ENCODE measurements around the gene SLC9A3. TPM values are rescaled to one million over a fixed set of nuclear protein-coding genes. Genes with fewer than 3 reads are reported as not detected.
A peak's percentile ranks its signal among the peaks of the same experiment; 100 is the strongest.

Gene SLC9A3
- total RNA-seq, 2 experiments from 2014 or later, result 2.0 to 2.3 TPM

DNA sequence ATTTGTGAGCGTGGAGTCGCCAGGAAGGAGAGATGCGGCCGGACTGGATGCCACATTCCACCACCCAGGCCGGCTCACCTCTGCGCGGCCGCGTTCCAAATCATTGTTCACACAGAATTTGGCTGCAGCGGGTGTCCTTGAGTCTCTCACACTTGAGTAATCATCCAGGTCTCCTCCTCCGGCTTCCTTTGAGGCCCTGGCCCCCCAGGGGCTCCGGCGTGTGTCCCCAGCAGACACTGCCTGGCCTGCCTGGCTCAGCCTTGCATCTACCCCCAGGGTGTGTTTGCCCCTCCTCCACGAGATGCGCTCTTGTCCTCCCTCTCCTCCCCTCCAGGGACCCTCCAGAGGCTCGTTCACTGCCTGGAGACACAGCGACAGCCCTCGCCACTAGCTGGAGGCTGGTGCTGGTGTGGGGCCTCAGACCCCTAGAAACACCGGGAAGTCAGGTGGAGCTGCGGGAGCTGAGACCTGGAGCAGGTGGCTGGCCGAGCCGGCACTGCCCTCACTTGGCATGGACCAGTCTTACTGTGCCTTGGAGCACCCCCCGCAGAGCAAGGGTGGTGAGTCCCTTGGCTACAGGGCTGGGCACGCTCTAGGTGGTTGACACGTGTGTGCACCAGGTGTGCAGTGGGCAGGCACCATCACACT, 7.0 kb upstream of the SLC9A3 start:
- no peaks in the 10 kb centered on the region for H3K36me3 Mint-ChIP-seq
- H3K4me1 Mint-ChIP-seq, result peaks cover 26% of the 10 kb centered on the region
- POLR2A ChIA-PET, result no interaction called here
- peaks cover 40% of the 10 kb centered on the region for H3K27me3 Mint-ChIP-seq
- ATAC-seq (ENCODE audit: low read depth) (no peak), DNase-seq (peak; percentile 27)
- H3K4me3 Mint-ChIP-seq, result no peak overlapping the region
- H3K27ac Mint-ChIP-seq, result no peak overlapping the region
- no peaks in the 10 kb centered on the region for H3K9me3 Mint-ChIP-seq

DNA sequence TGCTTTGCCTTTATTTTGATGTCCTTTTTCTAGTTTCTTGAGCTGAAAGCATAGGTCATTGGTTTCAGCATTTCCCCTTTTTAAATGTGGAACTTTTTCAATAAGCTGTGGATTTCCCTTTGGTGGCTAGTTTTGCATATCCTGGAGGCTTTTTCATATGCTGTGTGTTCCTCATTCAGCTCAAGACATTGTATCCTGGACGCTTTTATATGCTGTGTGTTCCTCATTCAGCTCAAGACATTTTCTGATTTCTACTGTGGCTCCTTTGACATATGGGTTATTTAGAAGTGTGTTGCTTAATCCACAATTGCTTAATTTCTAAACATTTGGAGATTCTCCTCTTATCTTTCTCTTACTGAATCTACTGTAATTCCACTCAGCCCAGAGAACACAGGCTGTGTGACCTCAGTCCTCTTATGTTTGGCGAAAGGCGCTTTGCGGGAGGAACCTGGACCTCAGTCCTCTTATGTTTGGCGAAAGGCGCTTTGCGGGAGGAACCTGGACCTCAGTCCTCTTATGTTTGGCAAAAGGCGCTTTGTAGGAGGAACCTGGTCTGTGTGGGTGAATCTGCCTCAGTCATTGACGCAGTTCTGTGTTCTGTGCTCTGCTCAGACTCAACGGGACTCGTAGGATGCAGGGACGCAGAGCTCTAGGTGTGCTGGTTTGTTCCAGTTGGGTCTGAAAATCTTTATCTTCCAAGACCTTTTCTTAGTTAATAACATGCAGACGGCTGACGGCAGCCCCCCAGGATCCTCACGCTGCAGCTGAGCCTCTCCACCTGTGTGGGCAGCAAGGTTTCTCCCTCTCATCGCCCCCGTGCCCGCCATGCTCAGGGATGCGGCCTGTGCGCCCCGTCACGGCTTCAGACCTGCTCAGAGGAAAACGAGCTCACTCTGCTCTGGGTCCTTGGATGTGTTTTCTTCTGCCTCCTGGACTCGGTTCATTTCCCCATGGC, 6.0 kb upstream of the SLC9A3 start:
- H3K27me3 Mint-ChIP-seq, result peaks cover 48% of the 10 kb centered on the region
- peak overlapping the region; percentile 34 for H3K4me3 Mint-ChIP-seq
- H3K4me1 Mint-ChIP-seq, result peaks cover 28% of the 10 kb centered on the region
- H3K36me3 Mint-ChIP-seq, result no peaks in the 10 kb centered on the region
- ATAC-seq (ENCODE audit: low read depth) (no peak), DNase-seq (peak; percentile 19)
- POLR2A ChIA-PET, result interaction anchor here (0.8 to 1.7 kb wide), 4 partner anchors 9 to 81 kb away, joined by 3 to 8 read pairs (median 6); no protein-coding TSS in a partner anchor
- H3K27ac Mint-ChIP-seq, result no peak overlapping the region
- H3K9me3 Mint-ChIP-seq, result no peaks in the 10 kb centered on the region

DNA sequence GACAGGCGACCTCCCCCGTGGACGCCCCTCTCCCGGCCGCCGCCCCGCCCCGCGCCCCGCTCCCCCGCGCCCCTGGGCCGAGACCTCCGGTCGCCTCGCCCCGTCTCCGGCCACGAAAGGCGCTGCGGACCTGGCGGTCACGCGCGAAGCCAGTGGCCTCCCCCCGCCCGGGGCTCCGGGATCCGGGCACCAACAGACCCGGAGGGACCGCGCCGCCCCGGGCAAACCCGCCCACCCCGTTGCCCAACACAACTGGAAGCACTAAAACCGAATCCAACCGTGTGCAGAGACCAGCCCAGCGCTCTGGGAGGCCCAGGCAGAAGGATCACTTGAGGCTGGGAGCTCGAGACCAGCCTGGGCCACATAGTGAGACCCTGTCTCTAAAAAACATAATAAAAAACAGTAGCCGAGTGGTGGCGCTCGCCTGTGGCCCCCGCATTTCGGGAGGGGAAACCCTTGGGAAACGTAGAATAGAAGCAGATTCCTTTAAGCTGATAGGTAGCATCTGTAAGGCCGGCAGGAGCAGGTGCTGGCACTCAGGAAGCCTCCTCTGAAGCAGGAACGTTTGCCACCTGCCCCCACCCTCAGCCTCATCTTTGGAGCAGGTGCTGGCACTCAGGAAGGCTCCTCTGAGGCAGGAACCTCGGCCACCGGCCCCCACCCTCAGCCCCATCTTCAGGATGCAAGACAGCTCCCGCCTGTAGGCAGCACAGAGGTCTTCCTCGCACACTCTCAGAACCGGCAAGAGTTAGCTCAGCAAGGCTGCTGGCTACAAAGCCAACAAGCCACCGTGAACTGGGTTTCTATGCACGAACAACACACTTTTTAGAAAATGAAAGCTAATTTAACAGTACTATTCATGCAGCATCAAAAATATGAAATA, 4.6 kb upstream of the SLC9A3 start:
- Mint-ChIP-seq H3K27me3 (peaks cover 54% of the 10 kb centered on the region), H3K36me3 (no peaks in the 10 kb centered on the region), H3K4me1 (peaks cover 31% of the 10 kb centered on the region), H3K27ac (no peak overlapping the region), H3K9me3 (no peaks in the 10 kb centered on the region), H3K4me3 (peak overlapping the region; percentile 61)
- peak; percentile 35 for ATAC-seq (ENCODE audit: low read depth)
- POLR2A ChIA-PET, result interaction anchor here (0.8 to 1.7 kb wide), 5 partner anchors 9 to 83 kb away, joined by 3 to 8 read pairs (median 4); no protein-coding TSS in a partner anchor
- peak; percentile 47 for DNase-seq

DNA sequence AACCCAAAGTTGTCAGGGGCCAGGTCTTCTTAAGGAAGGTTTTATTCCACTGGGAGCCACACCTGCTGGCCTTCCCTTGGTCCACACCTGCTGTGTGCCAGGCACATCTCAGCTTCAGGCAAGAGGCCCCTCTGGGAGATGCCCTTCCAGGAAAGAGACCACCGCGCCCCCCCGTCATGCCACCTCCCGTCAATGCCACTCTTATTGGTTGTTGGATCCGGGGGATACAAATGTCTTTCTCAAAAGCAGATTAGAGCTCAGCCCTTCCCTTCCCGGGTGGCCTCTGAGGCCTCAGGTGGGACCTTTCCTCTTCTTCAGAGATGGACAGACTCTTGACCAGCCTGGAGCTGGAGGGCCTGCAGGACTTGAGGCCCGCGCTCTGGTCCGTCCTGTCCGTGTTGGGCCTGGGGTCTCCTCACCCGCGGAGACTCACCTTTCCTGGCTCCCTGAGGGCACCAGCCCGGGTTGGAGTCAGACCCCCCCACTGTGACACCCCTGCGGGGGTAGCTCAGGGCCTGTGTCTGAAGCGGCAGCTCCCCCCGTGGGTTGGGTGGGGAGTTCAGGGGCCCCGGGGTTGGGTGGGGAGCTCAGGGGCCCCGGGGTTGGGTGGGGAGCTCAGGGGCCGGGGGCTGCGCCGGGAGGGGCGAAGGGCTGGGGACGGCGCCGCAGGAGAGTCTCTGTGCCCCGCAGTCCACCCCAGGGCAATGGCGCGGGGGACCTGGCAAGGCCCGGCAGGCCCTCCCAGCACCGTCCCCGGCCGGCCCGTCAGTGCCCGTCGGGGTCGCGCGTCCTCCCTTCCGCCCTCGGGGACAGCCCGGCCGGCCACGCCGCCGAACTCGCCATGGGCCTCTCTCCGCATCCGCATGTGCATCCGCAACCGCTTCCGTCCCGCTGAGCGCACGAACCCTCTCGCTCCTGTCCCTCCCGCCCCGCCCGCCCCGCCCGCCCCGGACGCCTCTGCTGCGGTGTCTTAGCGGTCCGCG, 3.7 kb upstream of the SLC9A3 start:
- H3K27me3 Mint-ChIP-seq, result peaks cover 58% of the 10 kb centered on the region
- H3K4me3 Mint-ChIP-seq, result peak overlapping the region; percentile 59
- H3K36me3 Mint-ChIP-seq, result no peaks in the 10 kb centered on the region
- H3K4me1 Mint-ChIP-seq, result peaks cover 35% of the 10 kb centered on the region
- ATAC-seq (ENCODE audit: low read depth) (peak; percentile 37), DNase-seq (peak; percentile 73)
- no peaks in the 10 kb centered on the region for H3K9me3 Mint-ChIP-seq
- H3K27ac Mint-ChIP-seq, result no peak overlapping the region
- POLR2A ChIA-PET, result interaction anchor here (1.7 kb wide), 1 partner anchor 15 kb away, joined by 8 read pairs; no protein-coding TSS in a partner anchor

DNA sequence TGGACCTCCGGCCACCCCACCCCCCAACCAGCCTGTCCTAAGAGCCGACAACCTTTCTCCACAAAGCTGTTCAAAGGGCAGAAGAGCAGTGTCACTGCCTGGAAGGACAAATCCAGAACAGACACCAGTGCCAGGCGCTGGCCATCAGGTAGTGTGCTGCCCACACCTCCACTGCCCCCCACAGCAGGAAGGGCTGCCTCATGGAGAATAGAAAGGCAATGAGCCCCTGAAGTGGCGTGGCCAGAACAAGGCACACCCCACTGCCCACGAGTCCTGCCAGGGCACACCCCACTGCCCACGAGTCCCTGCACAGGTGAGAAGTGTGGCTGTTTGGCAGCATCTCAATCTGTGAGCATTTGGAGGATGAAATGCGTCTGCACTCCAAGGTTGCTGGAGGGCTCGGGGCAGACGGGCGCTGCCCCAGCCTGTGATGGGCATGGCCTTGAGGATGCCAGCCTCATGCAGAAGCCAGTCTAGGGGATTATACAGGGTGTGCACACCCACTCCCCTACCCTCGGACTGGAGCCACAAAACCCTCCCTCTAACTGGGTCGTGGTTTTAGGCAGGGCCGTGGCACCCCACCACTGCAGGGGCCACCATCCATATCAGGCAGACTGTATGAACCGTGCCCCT, 2.3 kb upstream of the SLC9A3 start:
- POLR2A ChIA-PET, result no interaction called here
- ATAC-seq (ENCODE audit: low read depth) (peak; percentile 19), DNase-seq (no peak)
- Mint-ChIP-seq H3K4me3 (peak overlapping the region; percentile 59), H3K27ac (no peak overlapping the region), H3K27me3 (peaks cover 69% of the 10 kb centered on the region), H3K4me1 (peaks cover 35% of the 10 kb centered on the region), H3K9me3 (no peaks in the 10 kb centered on the region), H3K36me3 (no peaks in the 10 kb centered on the region)

DNA sequence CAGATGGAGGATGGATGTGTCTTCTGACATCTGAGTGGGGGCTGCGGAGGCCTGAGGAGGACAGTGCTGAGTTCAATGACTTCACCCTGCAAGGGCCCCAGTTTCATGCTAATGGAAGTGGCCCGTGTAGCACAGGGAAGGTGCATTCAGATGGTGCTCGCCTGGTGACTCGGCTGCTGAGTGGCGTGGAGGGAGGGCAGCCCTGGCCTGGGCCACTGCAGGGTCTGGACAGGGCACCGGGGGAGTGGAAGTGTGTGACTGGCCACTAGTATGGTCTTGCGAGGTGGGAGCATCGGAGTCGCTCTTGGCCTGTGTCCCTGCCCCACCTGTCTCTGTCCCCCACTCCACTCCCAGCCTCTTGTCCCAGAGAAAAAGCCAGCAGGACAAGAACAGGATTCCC, 1.7 kb upstream of the SLC9A3 start:
- Mint-ChIP-seq H3K27me3 (peaks cover 67% of the 10 kb centered on the region), H3K4me3 (no peak overlapping the region), H3K9me3 (no peaks in the 10 kb centered on the region), H3K4me1 (peaks cover 35% of the 10 kb centered on the region), H3K36me3 (no peaks in the 10 kb centered on the region), H3K27ac (no peak overlapping the region)
- ATAC-seq (ENCODE audit: low read depth) (no peak), DNase-seq (no peak)
- POLR2A ChIA-PET, result no interaction called here

DNA sequence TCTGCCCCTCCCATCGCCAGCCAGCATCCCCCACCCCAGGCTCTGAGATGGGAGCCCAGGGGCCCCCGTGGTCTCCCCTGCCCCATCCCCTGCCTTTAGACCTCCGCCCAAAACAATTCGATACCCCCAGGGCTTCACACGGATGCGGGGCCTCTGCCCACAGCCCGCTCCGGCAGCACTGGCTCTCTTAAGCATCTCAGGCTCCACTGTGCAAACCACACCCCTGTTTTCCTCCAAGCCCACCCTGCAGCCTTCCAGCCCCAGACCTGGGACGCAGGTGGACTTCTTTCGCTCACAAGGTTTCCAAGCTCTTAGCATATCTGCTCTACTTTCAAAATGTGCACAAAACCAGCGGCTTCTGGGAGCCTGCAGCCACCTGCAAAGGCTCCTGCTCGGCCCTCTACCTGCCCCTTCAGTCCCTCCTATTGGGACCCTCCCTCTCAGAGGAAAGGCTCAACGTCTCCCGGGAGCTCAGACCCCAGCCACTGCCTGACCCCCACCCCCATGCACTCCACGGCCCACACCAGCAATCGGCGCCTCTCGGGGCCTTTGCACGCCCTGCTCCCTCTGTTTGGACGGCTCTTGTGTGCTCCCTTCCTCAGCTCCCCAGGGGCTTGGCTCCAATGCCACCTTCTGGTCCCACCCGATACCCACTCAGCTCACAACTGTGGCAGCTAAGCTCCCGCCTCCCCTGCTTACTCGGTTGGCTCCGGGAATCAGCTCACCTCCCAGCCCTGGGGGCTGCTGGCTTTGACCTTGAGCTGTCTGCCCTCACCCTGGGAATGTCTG, 918 bp upstream of the SLC9A3 start:
- DNase-seq, result no peak
- POLR2A ChIA-PET, result no interaction called here

DNA sequence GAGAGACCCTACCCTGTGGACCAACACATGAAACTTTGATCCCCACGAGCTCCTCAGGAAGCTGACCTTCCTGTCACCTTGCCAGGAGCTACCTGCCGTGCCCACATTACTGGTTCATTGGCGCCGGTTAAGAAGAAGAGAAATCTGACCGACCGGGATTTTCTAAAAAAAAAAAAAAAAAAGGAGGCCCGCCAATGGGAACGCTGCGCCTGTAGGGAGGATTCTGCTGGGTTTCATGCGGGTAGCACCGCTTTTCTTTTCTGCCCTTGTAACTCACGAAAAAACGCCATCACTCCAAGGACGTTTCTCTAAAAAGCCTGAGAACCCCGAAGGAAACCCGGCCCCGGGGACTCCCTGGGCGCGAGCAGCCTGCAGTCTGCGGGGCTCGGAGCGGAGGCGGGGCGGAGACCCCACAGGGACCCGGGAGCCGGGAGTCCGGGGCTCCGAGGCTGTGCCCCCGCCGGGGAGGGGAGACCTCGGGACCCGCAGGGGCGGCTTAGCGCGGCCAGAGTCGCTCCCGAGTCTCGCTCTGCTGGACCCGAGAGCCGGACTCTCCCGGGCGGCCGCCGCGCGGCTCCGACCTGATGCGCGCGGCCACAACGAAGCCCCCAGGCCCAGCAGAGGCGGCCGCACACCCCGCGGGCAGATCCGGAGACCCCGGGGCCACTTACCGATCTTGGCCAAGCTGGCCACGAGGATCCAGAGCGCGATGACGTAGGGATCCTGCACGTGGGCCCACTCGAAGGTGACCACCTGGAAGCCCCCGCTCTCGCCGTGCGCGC, 617 bp downstream of the SLC9A3 start:
- no peak for DNase-seq
- no peaks in the 10 kb centered on the region for H3K36me3 Mint-ChIP-seq
- no peak for ATAC-seq (ENCODE audit: low read depth)
- H3K4me3 Mint-ChIP-seq, result no peak overlapping the region
- peaks cover 46% of the 10 kb centered on the region for H3K27me3 Mint-ChIP-seq
- POLR2A ChIA-PET, result no interaction called here
- H3K4me1 Mint-ChIP-seq, result peaks cover 19% of the 10 kb centered on the region
- H3K27ac Mint-ChIP-seq, result no peak overlapping the region
- no peaks in the 10 kb centered on the region for H3K9me3 Mint-ChIP-seq

More for the DNA sequence above, 918 bp upstream of the SLC9A3 start:
- H3K27me3 Mint-ChIP-seq, result peaks cover 59% of the 10 kb centered on the region
- peaks cover 31% of the 10 kb centered on the region for H3K4me1 Mint-ChIP-seq
- no peaks in the 10 kb centered on the region for H3K9me3 Mint-ChIP-seq
- peak overlapping the region; percentile 35 for H3K4me3 Mint-ChIP-seq
- H3K36me3 Mint-ChIP-seq, result no peaks in the 10 kb centered on the region
- ATAC-seq (ENCODE audit: low read depth), result no peak
- H3K27ac Mint-ChIP-seq, result no peak overlapping the region

DNA sequence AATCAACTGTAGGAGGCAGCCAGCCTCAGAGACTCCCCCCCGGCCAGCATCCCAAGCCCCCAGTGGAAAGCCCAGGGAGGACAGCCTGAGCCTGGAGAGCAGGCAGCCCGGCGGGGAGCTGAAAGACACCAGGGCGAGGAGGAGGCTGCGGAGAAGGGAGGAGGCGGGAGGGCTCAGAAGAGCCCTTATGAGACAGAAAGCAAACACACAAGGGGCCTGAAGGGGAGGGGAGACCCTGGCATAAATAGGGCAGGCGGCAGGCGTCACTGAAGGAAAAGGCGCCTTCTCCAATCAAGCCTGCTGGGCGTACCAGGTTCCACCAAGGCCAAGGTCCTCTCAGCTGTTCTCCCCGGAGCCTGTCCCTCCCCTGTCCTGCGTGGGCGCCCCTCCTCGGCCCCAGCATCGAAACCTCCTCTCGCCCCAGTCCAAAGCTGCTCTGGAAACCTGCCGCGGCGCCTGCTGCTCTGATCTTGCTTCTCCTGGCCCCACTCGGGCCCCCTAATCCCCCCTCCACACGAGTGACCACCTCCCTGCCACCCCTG, 1.3 kb downstream of the SLC9A3 start:
- Mint-ChIP-seq H3K27ac (no peak overlapping the region), H3K9me3 (no peaks in the 10 kb centered on the region), H3K36me3 (no peaks in the 10 kb centered on the region), H3K4me3 (no peak overlapping the region), H3K27me3 (peaks cover 46% of the 10 kb centered on the region), H3K4me1 (peaks cover 20% of the 10 kb centered on the region)
- no peak for DNase-seq
- no peak for ATAC-seq (ENCODE audit: low read depth)
- POLR2A ChIA-PET, result no interaction called here

DNA sequence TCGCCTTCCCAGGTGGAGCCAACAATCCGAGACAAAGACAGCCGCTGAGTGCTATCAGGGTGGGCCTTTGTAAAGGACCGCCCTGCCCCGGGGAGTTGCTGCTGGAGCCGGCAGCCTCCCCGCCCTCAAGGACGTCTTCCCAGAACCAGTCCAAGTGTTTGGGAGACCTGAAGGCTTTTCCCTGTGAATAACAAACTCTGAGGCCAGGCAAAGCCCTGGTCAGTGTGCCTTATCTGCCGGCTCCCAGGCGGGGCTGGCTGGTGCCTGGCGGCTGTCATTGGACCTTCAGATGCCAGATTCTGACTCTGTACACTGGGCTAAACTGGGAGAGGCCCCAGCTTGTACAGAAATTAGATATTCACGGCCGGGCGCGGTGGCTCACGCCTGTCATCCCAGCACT, 2.1 kb downstream of the SLC9A3 start:
- POLR2A ChIA-PET, result interaction anchor here (0.7 kb wide), 2 partner anchors 175 to 407 kb away, joined by 3 to 5 read pairs; no protein-coding TSS in a partner anchor
- peaks cover 16% of the 10 kb centered on the region for H3K4me1 Mint-ChIP-seq
- DNase-seq (no peak), ATAC-seq (ENCODE audit: low read depth) (no peak)
- no peak overlapping the region for H3K27ac Mint-ChIP-seq
- H3K9me3 Mint-ChIP-seq, result peaks cover 4% of the 10 kb centered on the region
- no peak overlapping the region for H3K4me3 Mint-ChIP-seq
- H3K36me3 Mint-ChIP-seq, result peaks cover 2% of the 10 kb centered on the region
- H3K27me3 Mint-ChIP-seq, result peaks cover 45% of the 10 kb centered on the region
